ENCODE data around the gene OR10A2. TPM values are rescaled to one million over a fixed set of nuclear protein-coding genes. Genes with fewer than 3 reads are reported as not detected.

Gene OR10A2
- total RNA-seq (2022; extraction: Qiagen RNA extraction), result not detected in 5 replicates

GRCh38 chr11:6862961-6863360 lies at the start of gene OR10A2:
Gene OR10A2 (plus strand): TSS chr11:6863057. CDS start chr11:6869755, 6,698 bp downstream.

DNA sequence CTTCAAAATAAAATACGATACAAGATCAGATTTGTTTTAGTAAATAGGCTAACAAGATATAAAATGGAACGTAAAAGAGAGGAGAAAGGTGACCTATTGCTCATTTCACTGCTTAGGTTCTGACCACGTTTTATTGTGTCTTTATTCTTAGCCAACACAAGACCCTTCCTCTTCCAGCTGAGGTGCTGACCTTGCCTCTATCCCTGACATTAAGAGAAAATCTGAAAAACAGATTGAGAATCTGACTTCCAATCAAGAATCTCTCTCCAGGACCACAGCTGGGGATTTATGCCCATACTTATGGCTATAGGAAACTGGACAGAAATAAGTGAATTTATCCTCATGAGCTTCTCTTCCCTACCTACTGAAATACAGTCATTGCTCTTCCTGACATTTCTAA lies 17.5 kb upstream of the OR10A2 start, which contains the start of gene OR10A5:
Gene OR10A5, plus strand, starts transcription at position 301 of the 400 bp plus-strand sequence. Its CDS starts 0 bp downstream, at position 301.

DNA sequence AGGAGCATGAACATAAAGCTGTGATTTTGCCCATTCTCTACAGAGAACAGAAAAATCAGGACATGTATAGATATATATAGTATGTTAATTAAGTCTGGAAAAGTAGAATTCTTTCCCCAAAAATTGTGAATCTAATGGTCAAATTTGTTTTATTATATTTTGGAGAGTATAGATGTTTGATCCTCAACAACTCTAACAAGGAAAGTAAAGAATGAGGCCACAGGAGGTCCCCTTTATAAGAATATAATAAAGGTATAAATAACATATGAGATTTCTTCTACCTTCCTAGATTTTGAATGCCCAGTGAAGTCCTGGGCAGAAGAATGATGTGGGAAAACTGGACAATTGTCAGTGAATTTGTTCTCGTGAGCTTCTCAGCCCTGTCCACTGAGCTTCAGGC lies 13.5 kb downstream of the OR10A2 start, which contains the start of gene OR10A4:
Gene OR10A4, plus strand, starts transcription at position 301 of the 400 bp plus-strand sequence. Its CDS starts 23 bp downstream, at position 324.

GRCh38 chr11:6892400-6892799 lies 29.5 kb downstream of the OR10A2 start, which contains the start of gene OR2D2:
Gene OR2D2 (minus strand): TSS chr11:6892500. CDS start chr11:6892500, 0 bp downstream.

DNA sequence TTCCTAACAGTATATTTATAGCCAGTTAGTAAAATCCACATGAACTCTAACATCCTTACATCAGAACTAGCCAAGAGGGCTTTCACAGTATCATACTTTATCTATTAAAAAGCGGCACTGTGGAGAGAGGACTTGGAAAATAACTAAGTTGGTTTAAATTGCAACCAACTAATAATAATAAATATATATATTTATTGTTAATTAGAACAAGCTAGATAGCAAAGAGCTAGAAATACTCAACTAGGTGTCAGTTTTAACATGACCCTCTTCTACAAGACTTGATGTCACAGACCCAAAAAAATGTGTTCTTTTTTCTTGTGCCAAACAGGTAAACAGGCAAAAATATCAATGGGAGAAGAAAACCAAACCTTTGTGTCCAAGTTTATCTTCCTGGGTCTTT lies 57.8 kb downstream of the OR10A2 start, which contains the start of gene OR2D3:
Gene OR2D3, plus strand, starts transcription at position 301 of the 400 bp plus-strand sequence. Its CDS starts 0 bp downstream, at position 301.

Other genes starting within 250 kb of the OR10A2 start
- 40.1 to 48.0 TPM (median 45.5 TPM) in 5 replicates for gene TPP1, start 243.6 kb upstream of the OR10A2 start, total RNA-seq (2022; extraction: Qiagen RNA extraction)
- gene DCHS1, start 207.2 kb upstream of the OR10A2 start, total RNA-seq (2022; extraction: Qiagen RNA extraction), result 0.06 to 0.12 TPM (median 0.10 TPM) in 5 replicates
- gene MRPL17, start 179.7 kb upstream of the OR10A2 start, total RNA-seq (2022; extraction: Qiagen RNA extraction), result 86.2 to 114 TPM (median 99.7 TPM) in 5 replicates
- gene OR2AG2, start 91.1 kb upstream of the OR10A2 start, total RNA-seq (2022; extraction: Qiagen RNA extraction), result 0.03 TPM in 1 of 5 replicates, not detected in the others
- not detected in 5 replicates for gene OR2AG1, start 80.0 kb upstream of the OR10A2 start, total RNA-seq (2022; extraction: Qiagen RNA extraction)
- not detected in 5 replicates for gene OR6A2, start 63.4 kb upstream of the OR10A2 start, total RNA-seq (2022; extraction: Qiagen RNA extraction)
- gene OR10A5, start 17.4 kb upstream of the OR10A2 start, total RNA-seq (2022; extraction: Qiagen RNA extraction), result not detected in 5 replicates
- not detected in 5 replicates for gene OR10A4, start 13.6 kb downstream of the OR10A2 start, total RNA-seq (2022; extraction: Qiagen RNA extraction)
- gene OR2D2, start 29.4 kb downstream of the OR10A2 start, total RNA-seq (2022; extraction: Qiagen RNA extraction), result not detected in 5 replicates
- gene OR2D3, start 57.9 kb downstream of the OR10A2 start, total RNA-seq (2022; extraction: Qiagen RNA extraction), result not detected in 5 replicates
- gene ZNF215, start 63.4 kb downstream of the OR10A2 start, total RNA-seq (2022; extraction: Qiagen RNA extraction), result 0.82 to 1.2 TPM (median 0.95 TPM) in 5 replicates
- gene ZNF214, start 157.3 kb downstream of the OR10A2 start, total RNA-seq (2022; extraction: Qiagen RNA extraction), result 0.56 to 0.98 TPM (median 0.79 TPM) in 5 replicates
- not detected in 5 replicates for gene NLRP14, start 157.4 kb downstream of the OR10A2 start, total RNA-seq (2022; extraction: Qiagen RNA extraction)
- not detected in 5 replicates for gene RBMXL2, start 225.9 kb downstream of the OR10A2 start, total RNA-seq (2022; extraction: Qiagen RNA extraction)